A673 (cell line): ENCODE results near the gene LRP1B. TPM values are rescaled to one million over a fixed set of nuclear protein-coding genes. Genes with fewer than 3 reads are reported as not detected.

Experiments
- BruUV-seq: library from RNA; stranded (reverse); fragments of 400-500 nt; replicated peaks from 2 replicates; lab custom pipeline; 2021; lab: Mats Ljungman, UMichigan
- CTCF ChIA-PET: fragments of 300-600 bp; sonication (Branson Sonifier 250); formaldehyde crosslinking; loops from one replicate; lab custom pipeline; 2022; ENCODE audit warnings: antibody characterized with exemption; lab: Charles Lee
- POLR2A ChIA-PET: fragments of 300-600 bp; sonication (Branson Sonifier 250); formaldehyde crosslinking; loops from one replicate; lab custom pipeline; 2022; ENCODE audit warnings: antibody characterized with exemption; ENCODE audit not compliant: low non-redundant PET; lab: Charles Lee
- DNase-seq: peaks from one replicate; pipeline ENCODE4 v3.0.0-alpha.2; 2015; ENCODE audit warnings: low spot score
- H3K27ac ChIP-seq: fragments of 200-600 bp; sonication (generic); 2 replicates; pipeline ENCODE4 v1.5.1; 2016; ENCODE audit warnings: mixed run types, low read depth, mild to moderate bottlenecking, mixed read lengths, antibody characterized with exemption, low read length; ENCODE audit not compliant: poor library complexity, severe bottlenecking
- H3K27me3 ChIP-seq: fragments of 200-600 bp; sonication (generic); replicated peaks from 2 replicates; pipeline ENCODE4 v1.6.1; 2017; ENCODE audit warnings: mixed run types, low read depth, mild to moderate bottlenecking, mixed read lengths, antibody characterized with exemption, low read length; ENCODE audit not compliant: insufficient read depth, poor library complexity
- H3K36me3 ChIP-seq: fragments of 200-600 bp; sonication (generic); 2 replicates; pipeline ENCODE4 v1.6.1; 2016; ENCODE audit warnings: mixed run types, mild to moderate bottlenecking, mixed read lengths, antibody characterized with exemption, low read length; ENCODE audit not compliant: insufficient read depth, poor library complexity, severe bottlenecking
- H3K4me1 ChIP-seq: fragments of 200-600 bp; sonication (generic); 2 replicates; pipeline ENCODE4 v1.6.1; 2017; ENCODE audit warnings: mixed run types, mild to moderate bottlenecking, mixed read lengths, antibody characterized with exemption, low read length; ENCODE audit not compliant: insufficient read depth, poor library complexity, severe bottlenecking
- H3K4me3 ChIP-seq: fragments of 200-600 bp; sonication (generic); 2 replicates; pipeline ENCODE4 v1.5.1; 2016; ENCODE audit warnings: low read depth, mixed run types, mild to moderate bottlenecking, mixed read lengths, low read length; ENCODE audit not compliant: poor library complexity, severe bottlenecking
- H3K9me3 ChIP-seq: fragments of 200-600 bp; sonication (generic); 2 replicates; pipeline ENCODE4 v1.6.1; 2016; ENCODE audit warnings: mixed run types, low read depth, mild to moderate bottlenecking, mixed read lengths, antibody characterized with exemption, low read length; ENCODE audit not compliant: poor library complexity, severe bottlenecking
- CTCF ChIP-seq: fragments of 300-800, 200-600 bp; sonication (generic); conservative IDR thresholded peaks from 2 replicates; pipeline ENCODE4 v1.5.1; 2017; ENCODE audit warnings: low read depth, mild to moderate bottlenecking, antibody characterized with exemption, low read length, moderate library complexity, mixed read lengths
- EZH2 ChIP-seq: fragments of 200-600 bp; sonication (generic); IDR thresholded peaks from 2 replicates; pipeline ENCODE4 v1.6.1; 2017; ENCODE audit warnings: borderline replicate concordance, low read depth, mild to moderate bottlenecking, mixed read lengths, antibody characterized with exemption, low read length; ENCODE audit not compliant: poor library complexity, severe bottlenecking
- intact Hi-C: fragments of 100-400 bp; cut with micrococcal nuclease; formaldehyde crosslinking; loops from one replicate; pipeline ENCODE4 v1.10.0; 2022; ENCODE audit not compliant: unreplicated experiment
- total RNA-seq: library from RNA; stranded (reverse); gene quantifications from 2 replicates; pipeline ENCODE4 v1.2.3, GENCODE V29; 2021

Gene LRP1B
- total RNA-seq, 1 experiment from 2014 or later, result 9.9 TPM

DNA sequence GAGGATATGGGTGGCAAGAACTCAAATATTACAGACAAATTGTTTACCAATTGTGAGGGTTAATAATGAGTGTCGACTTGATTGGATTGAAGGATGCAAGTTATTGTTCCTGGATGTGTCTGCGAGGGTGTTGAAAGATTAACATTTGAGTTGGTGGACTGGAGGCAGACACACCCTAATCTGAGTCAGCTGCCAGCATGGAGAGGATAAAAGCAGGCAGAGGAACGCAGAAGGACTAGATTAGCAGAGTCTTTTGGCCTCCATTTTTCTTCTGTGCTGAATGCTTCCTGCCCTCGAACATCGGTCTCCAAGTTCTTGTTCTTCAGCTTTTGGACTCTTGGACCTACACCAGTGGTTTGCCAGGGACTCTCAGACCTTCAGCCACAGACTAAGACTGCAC, 1503.7 kb downstream of the LRP1B start:
- TF ChIP-seq EZH2 (no peak), CTCF (no peak)
- Histone ChIP-seq H3K9me3 (no peaks in the 10 kb centered on the region), H3K27ac (no peak overlapping the region), H3K27me3 (no peaks in the 10 kb centered on the region), H3K4me1 (no peaks in the 10 kb centered on the region), H3K4me3 (no peak overlapping the region), H3K36me3 (no peaks in the 10 kb centered on the region)
- ChIA-PET POLR2A (no interaction called here), CTCF (no interaction called here)
- intact Hi-C loops, result no loop called here
- no TSS peak for BruUV-seq
- no peak for DNase-seq

DNA sequence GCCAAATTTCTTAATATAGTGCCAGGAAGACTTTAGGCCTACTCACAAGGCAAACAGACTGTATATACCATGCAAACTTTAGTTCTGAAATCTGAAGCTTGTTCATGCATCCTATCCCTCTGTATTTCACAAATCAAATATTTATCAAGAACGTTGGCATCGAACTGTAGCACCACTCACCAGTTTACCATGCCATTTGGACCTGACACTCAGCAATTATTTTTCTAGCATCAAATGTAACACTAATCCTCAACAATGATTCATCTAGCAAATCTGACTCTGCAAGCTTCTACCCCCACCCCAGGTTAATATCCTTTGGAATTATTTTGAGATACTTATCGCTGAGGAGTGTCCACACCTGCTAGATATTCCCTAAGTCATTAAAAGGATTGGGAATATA, 1506.6 kb downstream of the LRP1B start:
- Histone ChIP-seq H3K36me3 (no peaks in the 10 kb centered on the region), H3K9me3 (no peaks in the 10 kb centered on the region), H3K4me3 (no peak overlapping the region), H3K4me1 (no peaks in the 10 kb centered on the region), H3K27ac (no peak overlapping the region), H3K27me3 (no peaks in the 10 kb centered on the region)
- POLR2A ChIA-PET, result no interaction called here
- no peak for DNase-seq
- CTCF ChIA-PET, result no interaction called here
- no TSS peak for BruUV-seq
- intact Hi-C loops, result no loop called here
- TF ChIP-seq EZH2, result no peak
- TF ChIP-seq CTCF, result no peak

GRCh38 chr2:140621583-140622362, 1509.0 kb downstream of the LRP1B start:
- TF ChIP-seq EZH2, result no peak
- TF ChIP-seq CTCF, result no peak
- no peak for DNase-seq
- Histone ChIP-seq H3K4me3 (no peak overlapping the region), H3K36me3 (no peaks in the 10 kb centered on the region), H3K9me3 (no peaks in the 10 kb centered on the region), H3K27ac (no peak overlapping the region), H3K27me3 (no peaks in the 10 kb centered on the region), H3K4me1 (no peaks in the 10 kb centered on the region)
- no TSS peak for BruUV-seq
- ChIA-PET POLR2A (no interaction called here), CTCF (no interaction called here)
- intact Hi-C loops, result no loop called here
